ENCODE data around the gene LYPLA2. TPM values are rescaled to one million over a fixed set of nuclear protein-coding genes. Genes with fewer than 3 reads are reported as not detected.

Gene LYPLA2
- total and polyA plus RNA-seq, 2 of the 4 experiments (the other 2 are of a cell fraction), result 44.3 to 78.6 TPM

GRCh38 chr1:23800400-23801337 lies 9.7 kb downstream of the LYPLA2 start, which contains the start of gene GALE:
Gene GALE (minus strand): TSS chr1:23800754. CDS start chr1:23799007, 1,747 bp downstream.
- Histone ChIP-seq H3K14ac (replicated peaks; ENCODE audit: low read depth, low read length) (peak within 1 kb of the TSS; percentile 98), H3K9me1 (ENCODE audit: insufficient read depth, low read length) (peaks cover 12% of the 10 kb centered on the region; the same call in 1 of the 2 replicates), H3K18ac (ENCODE audit: low read depth, low read length) (peak within 1 kb of the TSS; percentile 39; the same call in 1 of the 2 replicates), H3K36me3 (ENCODE audit: control insufficient read depth, insufficient read depth, low read length) (peaks cover 23% of the 10 kb centered on the region), H3K56ac (ENCODE audit: extremely low read depth, insufficient read depth, low read length) (peak within 1 kb of the TSS; percentile 84), H2BK5ac (ENCODE audit: low read depth, low read length, poor library complexity, severe bottlenecking) (peak within 1 kb of the TSS; percentile 82), H3K9me3 (ENCODE audit: control insufficient read depth, insufficient read depth, low read length) (no peaks in the 10 kb centered on the region), H2AFZ (replicated peaks; ENCODE audit: low read length, poor library complexity) (peak within 1 kb of the TSS; percentile 94), H2BK15ac (ENCODE audit: low read depth, low read length) (peak within 1 kb of the TSS; percentile 74; the same call in 2 of the 3 replicates), H4K5ac (ENCODE audit: low read depth, low read length) (peak within 1 kb of the TSS; percentile 51; the same call in 1 of the 2 replicates), H3K9ac (ENCODE audit: low read depth, low read length) (peak within 1 kb of the TSS; percentile 81), H2AK5ac (ENCODE audit: low read depth, low read length) (peak within 1 kb of the TSS; percentile 91), H2BK20ac (ENCODE audit: low read depth, low read length) (no peak within 1 kb of the TSS), H3K4me1 (ENCODE audit: control insufficient read depth, insufficient read depth, low read length) (peaks cover 7% of the 10 kb centered on the region; the same call in 1 of the 2 replicates), H3K27me3 (ENCODE audit: control insufficient read depth, insufficient read depth, low read length) (no peaks in the 10 kb centered on the region), H4K8ac (ENCODE audit: low read depth in 2 of 2, low read length in 2 of 2) (peak within 1 kb of the TSS; percentile 63 to 96), H3K4me2 (ENCODE audit: low read depth, low read length) (peak within 1 kb of the TSS; percentile 98), H3K79me1 (ENCODE audit: low read depth in 1 of 2, low read length in 2 of 2) (peaks cover 17 to 37% of the 10 kb centered on the region in 2 experiments), H3K4ac (ENCODE audit: low read depth, low read length) (peak within 1 kb of the TSS; percentile 96), H3K27ac (ENCODE audit: insufficient read depth, low read length) (peak within 1 kb of the TSS; percentile 75), H3K4me3 (ENCODE audit: insufficient read depth, low read depth, low read length) (peak within 1 kb of the TSS; percentile 67), H2AK9ac (replicated peaks; ENCODE audit: low read depth, low read length, poor library complexity) (peak within 1 kb of the TSS; percentile 98), H4K91ac (ENCODE audit: insufficient read depth, low read depth, low read length) (peak within 1 kb of the TSS; percentile 87), H3K23ac (ENCODE audit: low read depth, low read length) (peak within 1 kb of the TSS; percentile 97), H2BK120ac (ENCODE audit: low read depth, low read length) (peak within 1 kb of the TSS; percentile 45), H4K20me1 (ENCODE audit: insufficient read depth, low read length) (no peaks in the 10 kb centered on the region)
- in situ Hi-C loops (cut with MboI; ENCODE audit: low sequenced_read_pairs) (no loop called here), dilution Hi-C loops (cut with HindIII; ENCODE audit: low sequenced_read_pairs, unreplicated experiment) (no loop called here), intact Hi-C loops (cut with micrococcal nuclease) (no loop called here)
- CTCF ChIA-PET, result no interaction called here
- ATAC-seq (ENCODE audit: low read depth) (peak; percentile 92), DNase-seq (peak; percentile 92)
- 0% methylated on average over 36 of the region's 82 CpGs; no CpG with 5 or more reads in 1 of the 2 experiments for WGBS, 2 experiments (ENCODE audit: extremely low coverage in 2 of 2, insufficient read length in 1 of 2)
- POLR2A ChIA-PET (ENCODE audit: unreplicated experiment), result no interaction called here
- no TSS peak for BruUV-seq (replicated peaks)
- TF ChIP-seq NFE2L2 (IDR thresholded peaks at IDR 0.05; ENCODE audit: low read depth, low read length) (no peak), CEBPB (IDR thresholded peaks at IDR 0.05; ENCODE audit: low read depth, low read length) (no peak), MAFK (IDR thresholded peaks at IDR 0.05; ENCODE audit: low read depth, low read length) (no peak), CHD1 (IDR thresholded peaks at IDR 0.05; ENCODE audit: low read depth, low read length) (no peak), RFX5 (IDR thresholded peaks at IDR 0.05; ENCODE audit: low read depth, low read length) (no peak), MAZ (IDR thresholded peaks at IDR 0.05; ENCODE audit: borderline replicate concordance, low read depth, low read length) (peak; percentile 82; the same call in 1 of the 2 replicates), MXI1 (IDR thresholded peaks at IDR 0.05; ENCODE audit: borderline replicate concordance, low read depth, low read length) (0 out of 2 replicates have a peak, but pooled peaks have one; percentile 45), ELK1 (IDR thresholded peaks at IDR 0.05; ENCODE audit: borderline replicate concordance, low read depth, low read length) (no peak), CTCF (conservative IDR thresholded peaks at IDR 0.05; ENCODE audit: low read depth, low read length) (no peak), RCOR1 (IDR thresholded peaks at IDR 0.05; ENCODE audit: insufficient replicate concordance, low read length) (no peak), USF2 (IDR thresholded peaks at IDR 0.05; ENCODE audit: low read depth, low read length) (no peak), BHLHE40 (IDR thresholded peaks at IDR 0.05; ENCODE audit: low read depth, low read length) (no peak)

Measured in IMR-90 (cell line).